GM21619 (cell line): ENCODE measurements around the gene ACBD3.

Experiments
- ATAC-seq: cut with Tn5 transposase; IDR thresholded peaks from one replicate; pipeline ENCODE4 v1.9.1; 2021; ENCODE audit not compliant: unreplicated experiment

The ACBD3 gene

GRCh38 chr1:226116673-226117072 is 69.9 kb downstream of the ACBD3 start:
- ATAC-seq: no peak

GRCh38 chr1:226112626-226113025 is 73.9 kb downstream of the ACBD3 start:
- ATAC-seq: no peak

GRCh38 chr1:226111883-226112261 is 74.7 kb downstream of the ACBD3 start:
- no peak for ATAC-seq

- no peak for ATAC-seq
Measured at GRCh38 chr1:226111098-226111882, 75.3 kb downstream of the ACBD3 start.

- peak; percentile 74 for ATAC-seq
Measured at GRCh38 chr1:226110249-226111097, 76.1 kb downstream of the ACBD3 start.

GRCh38 chr1:226109829-226110248 is 76.7 kb downstream of the ACBD3 start:
- peak; percentile 71 for ATAC-seq

- ATAC-seq: no peak
Measured at GRCh38 chr1:226108935-226109828, 77.4 kb downstream of the ACBD3 start.

GRCh38 chr1:226107471-226108460 is 78.8 kb downstream of the ACBD3 start:
- ATAC-seq: no peak

- no peak for ATAC-seq
Measured at GRCh38 chr1:226104671-226105121, 81.8 kb downstream of the ACBD3 start.

- ATAC-seq: peak; percentile 53
Measured at GRCh38 chr1:226100436-226101391, 85.8 kb downstream of the ACBD3 start.

- ATAC-seq: no peak
Measured at GRCh38 chr1:226098870-226099835, 87.4 kb downstream of the ACBD3 start.

- no peak for ATAC-seq
Measured at GRCh38 chr1:226097866-226098625, 88.5 kb downstream of the ACBD3 start.

GRCh38 chr1:226095286-226095685 is 91.3 kb downstream of the ACBD3 start:
- no peak for ATAC-seq
